ENCODE data around the gene TDRD7. TPM values are rescaled to one million over a fixed set of nuclear protein-coding genes. Genes with fewer than 3 reads are reported as not detected.
A peak's percentile ranks its signal among the peaks of the same experiment; 100 is the strongest.

TDRD7 gene
- total and polyA plus RNA-seq, 2 of the 13 experiments (the other 11 are each of a cell fraction or from before 2014, with no cell fraction given) = 9.8 to 15.5 TPM

DNA sequence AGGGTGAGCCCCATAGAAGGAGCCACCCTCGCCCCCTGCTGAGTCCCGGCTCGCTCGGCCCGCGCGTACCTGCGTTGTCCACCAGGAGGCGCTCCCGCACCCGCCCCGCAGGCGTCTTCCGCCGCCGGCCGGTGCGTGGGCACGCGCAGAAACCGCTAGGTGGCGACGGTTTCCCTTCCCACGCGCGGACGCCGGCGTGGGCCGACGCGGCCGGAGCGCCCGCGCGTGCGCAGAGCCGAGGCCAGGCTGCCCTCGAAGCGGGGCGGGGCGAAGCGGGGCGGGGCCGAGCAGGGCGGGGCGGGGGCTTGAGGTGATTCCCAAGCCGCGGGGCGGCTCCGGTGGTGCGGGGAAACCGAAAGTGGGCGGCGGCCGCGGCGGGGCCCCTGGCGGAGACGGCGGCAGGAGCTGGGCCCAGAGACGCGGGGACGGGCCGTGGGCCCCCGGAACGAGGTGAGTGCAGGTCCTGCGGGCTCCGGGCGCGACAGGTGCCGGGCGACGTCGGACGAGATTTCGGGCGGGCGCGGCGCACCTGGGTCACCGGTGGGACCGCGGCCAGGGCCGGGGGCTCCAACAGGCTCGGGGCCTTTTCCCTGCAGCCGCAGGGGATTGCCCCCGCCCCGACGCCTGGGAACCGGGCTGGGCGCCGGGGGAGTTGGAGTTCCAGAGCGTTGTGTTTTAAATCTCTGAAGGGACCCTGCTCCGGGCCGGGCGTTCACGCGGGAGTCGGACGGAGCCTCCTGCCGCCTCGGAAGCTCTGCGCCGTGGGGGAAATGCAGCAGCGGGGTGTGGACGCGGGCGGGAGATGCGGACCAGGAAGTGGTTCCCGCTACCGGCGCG is at the start of gene TDRD7 (continued):
- TF ChIP-seq, protein P1, sequence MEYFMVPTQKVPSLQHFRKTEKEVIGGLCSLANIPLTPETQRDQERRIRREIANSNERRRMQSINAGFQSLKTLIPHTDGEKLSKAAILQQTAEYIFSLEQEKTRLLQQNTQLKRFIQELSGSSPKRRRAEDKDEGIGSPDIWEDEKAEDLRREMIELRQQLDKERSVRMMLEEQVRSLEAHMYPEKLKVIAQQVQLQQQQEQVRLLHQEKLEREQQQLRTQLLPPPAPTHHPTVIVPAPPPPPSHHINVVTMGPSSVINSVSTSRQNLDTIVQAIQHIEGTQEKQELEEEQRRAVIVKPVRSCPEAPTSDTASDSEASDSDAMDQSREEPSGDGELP (IDR thresholded peaks at IDR 0.05; ENCODE audit: borderline replicate concordance, low read depth) = 0 out of 2 replicates have a peak, but pooled peaks have one; percentile 23
- TF ChIP-seq, protein P2, sequence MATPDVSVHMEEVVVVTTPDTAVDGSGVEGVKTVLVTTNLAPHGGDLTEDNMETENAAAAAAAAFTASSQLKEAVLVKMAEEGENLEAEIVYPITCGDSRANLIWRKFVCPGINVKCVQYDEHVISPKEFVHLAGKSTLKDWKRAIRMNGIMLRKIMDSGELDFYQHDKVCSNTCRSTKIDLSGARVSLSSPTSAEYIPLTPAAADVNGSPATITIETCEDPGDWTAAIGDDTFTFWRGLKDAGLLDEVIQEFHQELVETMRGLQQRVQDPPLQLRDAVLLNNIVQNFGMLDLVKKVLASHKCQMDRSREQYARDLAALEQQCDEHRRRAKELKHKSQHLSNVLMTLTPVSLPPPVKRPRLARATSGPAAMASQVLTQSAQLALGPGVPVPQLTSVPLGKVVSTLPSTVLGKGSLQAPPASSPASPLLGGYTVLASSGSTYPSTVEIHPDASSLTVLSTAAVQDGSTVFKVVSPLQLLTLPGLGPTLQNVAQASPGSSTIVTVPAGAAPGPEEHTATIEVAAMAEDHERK (CRISPR knock-in tag; IDR thresholded peaks at IDR 0.05; ENCODE audit: low read depth) = no peak
- TF ChIP-seq ZNF749 (CRISPR knock-in tag; IDR thresholded peaks at IDR 0.05; ENCODE audit: borderline replicate concordance) = peak; percentile 56; the same call in 1 of the 2 replicates
- TF ChIP-seq ARID3A (IDR thresholded peaks at IDR 0.05; ENCODE audit: low read depth, low read length) = peak; percentile 65; the same call in 1 of the 2 replicates
- TF ChIP-seq ZNF510 (CRISPR knock-in tag; IDR thresholded peaks at IDR 0.05; ENCODE audit: low read depth) = no peak
- TF ChIP-seq ZNF639 (CRISPR knock-in tag; conservative IDR thresholded peaks at IDR 0.05) = peak; percentile 23; the same call in 1 of the 2 replicates
- peak; percentile 71; the same call in 1 of the 2 replicates for TF ChIP-seq ZBTB42 (CRISPR knock-in tag; IDR thresholded peaks at IDR 0.05)
- no peak for TF ChIP-seq POLR2AphosphoS2 (IDR thresholded peaks at IDR 0.05; ENCODE audit: low read depth, low read length)
- TF ChIP-seq, protein P3, sequence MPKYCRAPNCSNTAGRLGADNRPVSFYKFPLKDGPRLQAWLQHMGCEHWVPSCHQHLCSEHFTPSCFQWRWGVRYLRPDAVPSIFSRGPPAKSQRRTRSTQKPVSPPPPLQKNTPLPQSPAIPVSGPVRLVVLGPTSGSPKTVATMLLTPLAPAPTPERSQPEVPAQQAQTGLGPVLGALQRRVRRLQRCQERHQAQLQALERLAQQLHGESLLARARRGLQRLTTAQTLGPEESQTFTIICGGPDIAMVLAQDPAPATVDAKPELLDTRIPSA (CRISPR knock-in tag; IDR thresholded peaks at IDR 0.05; ENCODE audit: borderline replicate concordance) = no peak
- no peak for TF ChIP-seq ZNF337 (CRISPR knock-in tag; IDR thresholded peaks at IDR 0.05; ENCODE audit: borderline replicate concordance, low read depth)
- no peak for TF ChIP-seq ZNF720 (CRISPR knock-in tag; IDR thresholded peaks at IDR 0.05)
- peak; percentile 99 for TF ChIP-seq GATAD2A (CRISPR knock-in tag; IDR thresholded peaks at IDR 0.05)
- TF ChIP-seq SRSF9 (IDR thresholded peaks at IDR 0.05; ENCODE audit: borderline replicate concordance, insufficient read depth, low read depth, low read length, poor library complexity, severe bottlenecking) = no peak
- no peak for TF ChIP-seq ZNF605 (CRISPR knock-in tag; IDR thresholded peaks at IDR 0.05)
- TF ChIP-seq FLYWCH1 (CRISPR knock-in tag; IDR thresholded peaks at IDR 0.05) = no peak
- no peak for TF ChIP-seq KDM4B (CRISPR knock-in tag; IDR thresholded peaks at IDR 0.05)
- TF ChIP-seq HNRNPLL (IDR thresholded peaks at IDR 0.05; ENCODE audit: low read depth, low read length, poor library complexity, severe bottlenecking) = peak; percentile 56
- TF ChIP-seq TRIM22 (IDR thresholded peaks at IDR 0.05) = no peak
- TF ChIP-seq RFXANK (CRISPR knock-in tag; IDR thresholded peaks at IDR 0.05) = 0 out of 2 replicates have a peak, but pooled peaks have one; percentile 44
- peak; percentile 44; the same call in 1 of the 2 replicates for TF ChIP-seq AKAP8 (CRISPR knock-in tag; IDR thresholded peaks at IDR 0.05)
- TF ChIP-seq TGIF2 (CRISPR knock-in tag; IDR thresholded peaks at IDR 0.05) = no peak
- no peak for TF ChIP-seq IKZF4 (CRISPR knock-in tag; IDR thresholded peaks at IDR 0.05; ENCODE audit: borderline replicate concordance, low read depth, not compliant biosample characterization)

Data from HepG2 (cell line).